Left ventricle myocardium inferior (tissue), 1 donor: ENCODE data around the gene EPO. TPM values are rescaled to one million over a fixed set of nuclear protein-coding genes. Genes with fewer than 3 reads are reported as not detected.

ENCODE experiments used
- DNase-seq: peaks from one replicate; pipeline ENCODE4 v3.0.0-alpha.2; 2020
- H3K27ac ChIP-seq: fragments of 200-600 bp; replicated peaks from 2 replicates; pipeline ENCODE4 v1.8.0; 2021
- H3K27me3 ChIP-seq: fragments of 200-600 bp; 2 replicates; pipeline ENCODE4 v1.8.0; 2021; ENCODE audit warnings: low read depth
- H3K36me3 ChIP-seq: fragments of 200-600 bp; 2 replicates; pipeline ENCODE4 v1.8.0; 2021
- H3K4me1 ChIP-seq: fragments of 200-600 bp; 2 replicates; pipeline ENCODE4 v1.8.0; 2021
- H3K4me3 ChIP-seq: fragments of 200-600 bp; 2 replicates; pipeline ENCODE4 v1.8.0; 2021; ENCODE audit warnings: mild to moderate bottlenecking, moderate library complexity
- H3K9me3 ChIP-seq: fragments of 200-600 bp; replicated peaks from 2 replicates; pipeline ENCODE4 v1.8.0; 2021
- CTCF ChIP-seq: fragments of 200-600 bp; IDR thresholded peaks from 2 replicates; pipeline ENCODE4 v1.8.0; 2021; ENCODE audit warnings: antibody characterized with exemption, mild to moderate bottlenecking, borderline replicate concordance
- intact Hi-C: fragments of 100-400 bp; cut with micrococcal nuclease; formaldehyde crosslinking; loops from one replicate; pipeline ENCODE4 v1.11.0; 2022
- total RNA-seq: library from RNA; stranded (reverse); fragmentation: NEBNext Ultra II Directional; extraction: Animal tissue kit (Norgen Biotek cat#: 25700); gene quantifications from one replicate; pipeline ENCODE4 v1.2.1, GENCODE V29; 2021
- donor health status: DM: no; HTN: yes; CAD: no; lungs with severe emphysema.

EPO gene
- total RNA-seq, 1 donor from 2014 or later = not detected

GRCh38 chr7:100678291-100678984, 41.8 kb upstream of the EPO start:
- peak overlapping the region; percentile 27 for H3K27ac ChIP-seq
- intact Hi-C loops = no loop called here
- peaks cover 58% of the 10 kb centered on the region for H3K36me3 ChIP-seq
- no peak for TF ChIP-seq CTCF
- DNase-seq = peak; percentile 18
- H3K9me3 ChIP-seq = no peaks in the 10 kb centered on the region
- no peaks in the 10 kb centered on the region for H3K27me3 ChIP-seq
- peaks cover 71% of the 10 kb centered on the region for H3K4me1 ChIP-seq
- no peak overlapping the region for H3K4me3 ChIP-seq

GRCh38 chr7:100679129-100679926, 40.9 kb upstream of the EPO start:
- no peaks in the 10 kb centered on the region for H3K9me3 ChIP-seq
- TF ChIP-seq CTCF = no peak
- peaks cover 65% of the 10 kb centered on the region for H3K4me1 ChIP-seq
- H3K4me3 ChIP-seq = no peak overlapping the region
- H3K36me3 ChIP-seq = peaks cover 67% of the 10 kb centered on the region
- H3K27ac ChIP-seq = peak overlapping the region; percentile 61
- intact Hi-C loops = no loop called here
- no peaks in the 10 kb centered on the region for H3K27me3 ChIP-seq
- DNase-seq = no peak

- Histone ChIP-seq H3K4me3 (no peak overlapping the region), H3K4me1 (peaks cover 60% of the 10 kb centered on the region), H3K9me3 (no peaks in the 10 kb centered on the region), H3K27ac (peak overlapping the region; percentile 61), H3K27me3 (no peaks in the 10 kb centered on the region), H3K36me3 (peaks cover 75% of the 10 kb centered on the region)
- TF ChIP-seq CTCF = no peak
- intact Hi-C loops = no loop called here
- peak; percentile 53 for DNase-seq
These were observed 40.2 kb upstream of the EPO start for GRCh38 chr7:100679927-100680575.

- TF ChIP-seq CTCF = no peak
- peak; percentile 25 for DNase-seq
- no peaks in the 10 kb centered on the region for H3K27me3 ChIP-seq
- intact Hi-C loops = no loop called here
- peaks cover 81% of the 10 kb centered on the region for H3K36me3 ChIP-seq
- H3K27ac ChIP-seq = peak overlapping the region; percentile 61
- no peak overlapping the region for H3K4me3 ChIP-seq
- H3K9me3 ChIP-seq = no peaks in the 10 kb centered on the region
- H3K4me1 ChIP-seq = peaks cover 53% of the 10 kb centered on the region
These were observed 39.5 kb upstream of the EPO start for GRCh38 chr7:100680576-100681271.

- Histone ChIP-seq H3K36me3 (peaks cover 87% of the 10 kb centered on the region), H3K27ac (peak overlapping the region; percentile 61), H3K4me1 (peaks cover 44% of the 10 kb centered on the region), H3K4me3 (no peak overlapping the region), H3K9me3 (no peaks in the 10 kb centered on the region), H3K27me3 (no peaks in the 10 kb centered on the region)
- TF ChIP-seq CTCF = no peak
- intact Hi-C loops = no loop called here
- DNase-seq = no peak
These were observed 38.6 kb upstream of the EPO start for GRCh38 chr7:100681491-100682227.
